Measurements from ENCODE around the gene TNC.
"Not testable (repeated sequence)": the region's sequence is repeated elsewhere in the genome, so short reads cannot be mapped to it uniquely, and the experiment has no call there.

The TNC gene

GRCh38 chr9:115133649-115134048 lies 15.7 kb upstream of the TNC start:
- no peak for FAIRE-seq

GRCh38 chr9:115132648-115133047 lies 14.7 kb upstream of the TNC start:
- no peak for FAIRE-seq

- no peak for FAIRE-seq
Measured at GRCh38 chr9:115130176-115130575, 12.2 kb upstream of the TNC start.

GRCh38 chr9:115128726-115129125 lies 10.8 kb upstream of the TNC start:
- FAIRE-seq = not testable (repeated sequence)

- no peak for FAIRE-seq
Measured at GRCh38 chr9:115127191-115127817, 9.3 kb upstream of the TNC start.

GRCh38 chr9:115126404-115126803 lies 8.4 kb upstream of the TNC start:
- FAIRE-seq = no peak

- FAIRE-seq = no peak
Measured at GRCh38 chr9:115122937-115123336, 5.0 kb upstream of the TNC start.

GRCh38 chr9:115121181-115121580 lies 3.2 kb upstream of the TNC start:
- FAIRE-seq = no peak

GRCh38 chr9:115118879-115119218 lies 892 bp upstream of the TNC start:
- no peak for FAIRE-seq

GRCh38 chr9:115116421-115117284 lies 1.3 kb downstream of the TNC start:
- no peak for FAIRE-seq

GRCh38 chr9:115115924-115116323 lies 2.0 kb downstream of the TNC start:
- no peak for FAIRE-seq

- FAIRE-seq = no peak
Measured at GRCh38 chr9:115115117-115115880, 2.7 kb downstream of the TNC start.

GRCh38 chr9:115114546-115114945 lies 3.4 kb downstream of the TNC start:
- no peak for FAIRE-seq

- no peak for FAIRE-seq
Measured at GRCh38 chr9:115114084-115114483, 3.9 kb downstream of the TNC start.

- FAIRE-seq = no peak
Measured at GRCh38 chr9:115111874-115112273, 6.1 kb downstream of the TNC start.

- FAIRE-seq = no peak
Measured at GRCh38 chr9:115109486-115109885, 8.5 kb downstream of the TNC start.

GRCh38 chr9:115107701-115108100 lies 10.3 kb downstream of the TNC start:
- FAIRE-seq = no peak

- FAIRE-seq = no peak
Measured at GRCh38 chr9:115106642-115107041, 11.3 kb downstream of the TNC start.

GRCh38 chr9:115106001-115106400 lies 12.0 kb downstream of the TNC start:
- no peak for FAIRE-seq

- FAIRE-seq = no peak
Measured at GRCh38 chr9:115104908-115105307, 13.0 kb downstream of the TNC start.

- no peak for FAIRE-seq
Measured at GRCh38 chr9:115103746-115104477, 14.0 kb downstream of the TNC start.

- FAIRE-seq = no peak
Measured at GRCh38 chr9:115099901-115100300, 18.1 kb downstream of the TNC start.
